Neural cell (in vitro differentiated cells): ENCODE data around the gene NANOS2. TPM values are rescaled to one million over a fixed set of nuclear protein-coding genes. Genes with fewer than 3 reads are reported as not detected.

ENCODE experiments used
- H2AFZ ChIP-seq: fragments of 200-600, 300-800 bp; sonication (generic), shearing (Covaris generic); 2 replicates; pipeline ENCODE4 v1.6.0; 2014; ENCODE audit warnings: low read depth, mild to moderate bottlenecking, antibody characterized with exemption, low read length, moderate library complexity
- H3F3A ChIP-seq: fragments of 200-600 bp; shearing (Covaris generic); 2 replicates; pipeline ENCODE4 v1.6.1; 2016; ENCODE audit warnings: mild to moderate bottlenecking, moderate library complexity, mixed read lengths, antibody characterized with exemption, low read length; ENCODE audit not compliant: insufficient read depth, poor library complexity, severe bottlenecking
- H3K27ac ChIP-seq: fragments of 200-600, 300-800 bp; sonication (generic), shearing (Covaris generic); 2 replicates; pipeline ENCODE4 v1.5.1; 2014; ENCODE audit warnings: mild to moderate bottlenecking, low read length, moderate library complexity
- H3K27me3 ChIP-seq: fragments of 300-800, 200-600 bp; sonication (generic), shearing (Covaris generic); 2 replicates; pipeline ENCODE4 v1.6.0; 2014; ENCODE audit warnings: mild to moderate bottlenecking, low read depth, low read length, moderate library complexity; ENCODE audit not compliant: insufficient read depth
- H3K36me3 ChIP-seq: fragments of 300-800, 200-600 bp; sonication (generic), shearing (Covaris generic); 2 replicates; pipeline ENCODE4 v1.5.1; 2014; ENCODE audit warnings: mild to moderate bottlenecking, antibody characterized with exemption, low read length, moderate library complexity; ENCODE audit not compliant: insufficient read depth
- H3K4me2 ChIP-seq: fragments of 300-800, 200-600 bp; sonication (generic), shearing (Covaris generic); 2 replicates; pipeline ENCODE4 v1.6.0; 2014; ENCODE audit warnings: mild to moderate bottlenecking, low read length
- H3K4me3 ChIP-seq: fragments of 300-800, 200-600 bp; sonication (generic), shearing (Covaris generic); 2 replicates; pipeline ENCODE4 v1.5.1; 2014; ENCODE audit warnings: mild to moderate bottlenecking, low read length, moderate library complexity
- H3K79me2 ChIP-seq: fragments of 200-600 bp; shearing (Covaris generic); replicated peaks from 2 replicates; pipeline ENCODE4 v1.6.0; 2014; ENCODE audit warnings: mild to moderate bottlenecking, low read length, moderate library complexity; ENCODE audit not compliant: insufficient read depth
- H3K9ac ChIP-seq: fragments of 300-800, 200-600 bp; sonication (generic), shearing (Covaris generic); 2 replicates; pipeline ENCODE4 v1.6.1; 2016; ENCODE audit warnings: mild to moderate bottlenecking, low read length, mixed read lengths
- H3K9me2 ChIP-seq: fragments of 200-600 bp; shearing (Covaris generic); 2 replicates; pipeline ENCODE4 v1.6.1; 2016; ENCODE audit warnings: mild to moderate bottlenecking, low read length, mixed read lengths; ENCODE audit not compliant: insufficient read depth
- H3K9me3 ChIP-seq: fragments of 200-600, 300-800 bp; sonication (generic), shearing (Covaris generic); 2 replicates; pipeline ENCODE4 v1.6.1; 2016; ENCODE audit warnings: mild to moderate bottlenecking, mixed run types, low read length, moderate library complexity, mixed read lengths
- H4K20me1 ChIP-seq: fragments of 200-600 bp; shearing (Covaris generic); 2 replicates; pipeline ENCODE4 v1.6.1; 2016; ENCODE audit warnings: mild to moderate bottlenecking, mixed run types; ENCODE audit not compliant: insufficient read depth
- EP300 ChIP-seq: fragments of 450-650 bp; conservative IDR thresholded peaks from 2 replicates; pipeline ENCODE4 v1.6.1; 2014; ENCODE audit warnings: antibody characterized with exemption, mild to moderate bottlenecking, moderate library complexity; ENCODE audit not compliant: poor library complexity, severe bottlenecking
- EZH2 ChIP-seq: fragments of 200-600, 300-800 bp; shearing (Covaris generic), sonication (generic); IDR thresholded peaks from 2 replicates; pipeline ENCODE4 v1.6.1; 2014; ENCODE audit warnings: antibody characterized with exemption, low read length, borderline replicate concordance, mild to moderate bottlenecking; ENCODE audit not compliant: insufficient read depth, poor library complexity, severe bottlenecking
- MXI1 ChIP-seq: fragments of 450-650 bp; conservative IDR thresholded peaks from 2 replicates; pipeline ENCODE4 v1.6.1; 2014; ENCODE audit warnings: antibody characterized with exemption, mild to moderate bottlenecking; ENCODE audit not compliant: poor library complexity, severe bottlenecking
- POLR2AphosphoS5 ChIP-seq: IDR thresholded peaks from 2 replicates; pipeline ENCODE4 v1.6.1; 2012
- RAD21 ChIP-seq: fragments of 450-650 bp; conservative IDR thresholded peaks from 2 replicates; pipeline ENCODE4 v1.6.1; 2014; ENCODE audit warnings: antibody characterized with exemption, mild to moderate bottlenecking, moderate library complexity
- SMC3 ChIP-seq: fragments of 450-650 bp; conservative IDR thresholded peaks from 2 replicates; pipeline ENCODE4 v1.6.1; 2014; ENCODE audit warnings: antibody characterized with exemption, mild to moderate bottlenecking, moderate library complexity; ENCODE audit not compliant: poor library complexity
- TAF1 ChIP-seq: IDR thresholded peaks from 2 replicates; pipeline ENCODE4 v1.6.1; 2012; ENCODE audit warnings: low read depth
- polyA minus RNA-seq: library from RNA; depleted of rRNA, polyadenylated mRNA; stranded (reverse); fragments of >200 nt; gene quantifications from 2 replicates; pipeline ENCODE4 v1.2.3, GENCODE V29; 2014
- polyA plus RNA-seq: library from polyadenylated mRNA; depleted of rRNA; stranded (reverse); fragments of >200 nt; gene quantifications from 2 replicates; pipeline ENCODE4 v1.2.3, GENCODE V29; 2014
- TF ChIP-seq, protein P1 (sequence below): IDR thresholded peaks from 2 replicates; pipeline ENCODE4 v1.6.1; 2012; ENCODE audit warnings: borderline replicate concordance
- TF ChIP-seq, protein P2 (sequence below): fragments of 450-650 bp; IDR thresholded peaks from 2 replicates; pipeline ENCODE4 v1.5.1; 2014; ENCODE audit warnings: antibody characterized with exemption, mild to moderate bottlenecking, moderate library complexity; ENCODE audit not compliant: poor library complexity, severe bottlenecking

NANOS2 gene
- 0.18 and 0.64 TPM in 2 replicates for polyA plus RNA-seq
- polyA minus RNA-seq: not detected in 2 replicates

DNA sequence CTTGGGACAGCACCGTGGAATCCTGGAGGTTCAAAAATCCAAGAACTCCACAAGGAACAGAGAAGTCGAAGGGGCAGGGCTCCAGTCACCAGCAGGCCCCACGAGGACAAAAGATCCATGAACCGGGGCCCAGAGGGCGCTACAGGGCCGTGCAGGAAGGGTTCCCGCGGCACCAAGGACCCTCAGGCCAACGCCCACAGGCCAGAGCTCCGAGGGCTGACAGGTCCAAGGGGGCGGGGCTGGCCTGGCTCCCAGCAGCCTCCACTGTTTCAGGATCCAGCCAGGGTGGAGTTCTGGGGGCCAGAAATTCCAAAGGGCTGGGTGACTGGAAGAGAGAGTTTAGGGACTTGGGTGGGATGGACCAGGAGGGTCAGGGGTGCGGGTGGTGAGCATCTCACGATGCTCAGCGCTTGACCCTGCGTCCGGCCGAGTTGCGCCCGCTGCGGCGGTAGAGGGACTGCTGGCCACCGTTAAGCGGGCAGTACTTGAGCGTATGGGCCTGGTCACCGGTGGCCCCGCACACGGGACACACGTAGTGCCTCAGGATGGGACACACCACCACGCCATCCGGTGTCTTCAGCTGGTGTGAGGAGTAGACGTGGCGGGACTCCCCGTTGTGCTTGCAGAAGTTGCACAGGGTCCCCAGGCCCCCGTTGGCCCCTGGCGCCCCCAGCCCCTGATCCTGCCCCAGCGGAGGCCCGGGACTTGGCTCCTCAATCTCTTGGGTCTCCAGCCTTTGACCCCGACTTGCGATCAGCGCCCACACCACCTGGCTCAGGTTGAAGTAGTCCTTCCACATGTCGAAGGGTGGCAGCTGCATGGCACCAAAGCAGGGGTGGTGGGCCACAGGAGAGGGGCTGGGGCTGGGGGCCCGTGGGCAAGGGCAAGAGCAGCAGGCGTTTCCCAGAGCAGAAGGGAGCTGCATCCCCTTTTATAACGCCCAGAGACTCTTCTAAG is at the start of gene NANOS2:
TSS of gene NANOS2 (minus strand) at position 905 of the 957 bp plus-strand sequence. CDS start at position 820, 85 bp downstream.
- Histone ChIP-seq H3K9me3 (no peaks in the 10 kb centered on the region), H4K20me1 (no peaks in the 10 kb centered on the region), H3K27me3 (no peaks in the 10 kb centered on the region), H3K4me2 (no peak within 1 kb of the TSS), H3F3A (no peaks in the 10 kb centered on the region), H3K36me3 (no peaks in the 10 kb centered on the region), H2AFZ (no peak within 1 kb of the TSS), H3K79me2 (no peaks in the 10 kb centered on the region), H3K4me3 (no peak within 1 kb of the TSS), H3K9me2 (no peaks in the 10 kb centered on the region), H3K27ac (no peak within 1 kb of the TSS), H3K9ac (no peak within 1 kb of the TSS)
- no peak for TF ChIP-seq EP300
- TF ChIP-seq TAF1: no peak
- TF ChIP-seq, protein P1, sequence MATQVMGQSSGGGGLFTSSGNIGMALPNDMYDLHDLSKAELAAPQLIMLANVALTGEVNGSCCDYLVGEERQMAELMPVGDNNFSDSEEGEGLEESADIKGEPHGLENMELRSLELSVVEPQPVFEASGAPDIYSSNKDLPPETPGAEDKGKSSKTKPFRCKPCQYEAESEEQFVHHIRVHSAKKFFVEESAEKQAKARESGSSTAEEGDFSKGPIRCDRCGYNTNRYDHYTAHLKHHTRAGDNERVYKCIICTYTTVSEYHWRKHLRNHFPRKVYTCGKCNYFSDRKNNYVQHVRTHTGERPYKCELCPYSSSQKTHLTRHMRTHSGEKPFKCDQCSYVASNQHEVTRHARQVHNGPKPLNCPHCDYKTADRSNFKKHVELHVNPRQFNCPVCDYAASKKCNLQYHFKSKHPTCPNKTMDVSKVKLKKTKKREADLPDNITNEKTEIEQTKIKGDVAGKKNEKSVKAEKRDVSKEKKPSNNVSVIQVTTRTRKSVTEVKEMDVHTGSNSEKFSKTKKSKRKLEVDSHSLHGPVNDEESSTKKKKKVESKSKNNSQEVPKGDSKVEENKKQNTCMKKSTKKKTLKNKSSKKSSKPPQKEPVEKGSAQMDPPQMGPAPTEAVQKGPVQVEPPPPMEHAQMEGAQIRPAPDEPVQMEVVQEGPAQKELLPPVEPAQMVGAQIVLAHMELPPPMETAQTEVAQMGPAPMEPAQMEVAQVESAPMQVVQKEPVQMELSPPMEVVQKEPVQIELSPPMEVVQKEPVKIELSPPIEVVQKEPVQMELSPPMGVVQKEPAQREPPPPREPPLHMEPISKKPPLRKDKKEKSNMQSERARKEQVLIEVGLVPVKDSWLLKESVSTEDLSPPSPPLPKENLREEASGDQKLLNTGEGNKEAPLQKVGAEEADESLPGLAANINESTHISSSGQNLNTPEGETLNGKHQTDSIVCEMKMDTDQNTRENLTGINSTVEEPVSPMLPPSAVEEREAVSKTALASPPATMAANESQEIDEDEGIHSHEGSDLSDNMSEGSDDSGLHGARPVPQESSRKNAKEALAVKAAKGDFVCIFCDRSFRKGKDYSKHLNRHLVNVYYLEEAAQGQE: no peak
- TF ChIP-seq, protein P2, sequence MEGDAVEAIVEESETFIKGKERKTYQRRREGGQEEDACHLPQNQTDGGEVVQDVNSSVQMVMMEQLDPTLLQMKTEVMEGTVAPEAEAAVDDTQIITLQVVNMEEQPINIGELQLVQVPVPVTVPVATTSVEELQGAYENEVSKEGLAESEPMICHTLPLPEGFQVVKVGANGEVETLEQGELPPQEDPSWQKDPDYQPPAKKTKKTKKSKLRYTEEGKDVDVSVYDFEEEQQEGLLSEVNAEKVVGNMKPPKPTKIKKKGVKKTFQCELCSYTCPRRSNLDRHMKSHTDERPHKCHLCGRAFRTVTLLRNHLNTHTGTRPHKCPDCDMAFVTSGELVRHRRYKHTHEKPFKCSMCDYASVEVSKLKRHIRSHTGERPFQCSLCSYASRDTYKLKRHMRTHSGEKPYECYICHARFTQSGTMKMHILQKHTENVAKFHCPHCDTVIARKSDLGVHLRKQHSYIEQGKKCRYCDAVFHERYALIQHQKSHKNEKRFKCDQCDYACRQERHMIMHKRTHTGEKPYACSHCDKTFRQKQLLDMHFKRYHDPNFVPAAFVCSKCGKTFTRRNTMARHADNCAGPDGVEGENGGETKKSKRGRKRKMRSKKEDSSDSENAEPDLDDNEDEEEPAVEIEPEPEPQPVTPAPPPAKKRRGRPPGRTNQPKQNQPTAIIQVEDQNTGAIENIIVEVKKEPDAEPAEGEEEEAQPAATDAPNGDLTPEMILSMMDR: no peak
- no peak for TF ChIP-seq MXI1
- TF ChIP-seq EZH2: no peak
- no peak for TF ChIP-seq RAD21
- no peak for TF ChIP-seq POLR2AphosphoS5
- TF ChIP-seq SMC3: no peak

- Histone ChIP-seq H2AFZ (no peak overlapping the region), H4K20me1 (no peaks in the 10 kb centered on the region), H3K9me2 (no peaks in the 10 kb centered on the region), H3K27me3 (no peaks in the 10 kb centered on the region), H3F3A (no peaks in the 10 kb centered on the region), H3K9ac (no peak overlapping the region), H3K9me3 (no peaks in the 10 kb centered on the region), H3K4me3 (no peak overlapping the region), H3K36me3 (no peaks in the 10 kb centered on the region), H3K79me2 (peaks cover 21% of the 10 kb centered on the region), H3K27ac (no peak overlapping the region), H3K4me2 (no peak overlapping the region)
- TF ChIP-seq TAF1 (no peak), POLR2AphosphoS5 (no peak), EP300 (no peak), SMC3 (no peak), RAD21 (no peak)
- TF ChIP-seq, protein P2: no peak
- TF ChIP-seq, protein P1: no peak
Measured at GRCh38 chr19:45962021-45962420, 47.4 kb upstream of the NANOS2 start.
